Fibroblast of skin of right biceps (primary cell): ENCODE data around the gene FHOD3.

Experiments
- DNase-seq: peaks from one replicate; pipeline ENCODE4 v3.0.0-alpha.2; 2013

The FHOD3 gene

GRCh38 chr18:36561046-36561445 lies 263.5 kb downstream of the FHOD3 start:
- no peak for DNase-seq

- no peak for DNase-seq
Observed at GRCh38 chr18:36564841-36565240, 267.3 kb downstream of the FHOD3 start.

- no peak for DNase-seq
Observed at GRCh38 chr18:36567800-36568199, 270.3 kb downstream of the FHOD3 start.

- no peak for DNase-seq
Observed at GRCh38 chr18:36568487-36568886, 271.0 kb downstream of the FHOD3 start.

- peak; percentile 62 for DNase-seq
Observed at GRCh38 chr18:36572135-36572856, 274.8 kb downstream of the FHOD3 start.

- no peak for DNase-seq
Observed at GRCh38 chr18:36576339-36576738, 278.8 kb downstream of the FHOD3 start.

GRCh38 chr18:36578871-36579710 lies 281.6 kb downstream of the FHOD3 start:
- DNase-seq = peak; percentile 74

- peak; percentile 78 for DNase-seq
Observed at GRCh38 chr18:36580266-36580665, 282.8 kb downstream of the FHOD3 start.

GRCh38 chr18:36580874-36581750 lies 283.6 kb downstream of the FHOD3 start:
- DNase-seq = peak; percentile 90

- no peak for DNase-seq
Observed at GRCh38 chr18:36582988-36583745, 285.7 kb downstream of the FHOD3 start.

- peak; percentile 79 for DNase-seq
Observed at GRCh38 chr18:36589857-36590543, 292.5 kb downstream of the FHOD3 start.

- no peak for DNase-seq
Observed at GRCh38 chr18:36590621-36591580, 293.4 kb downstream of the FHOD3 start.

GRCh38 chr18:36592282-36592681 lies 294.8 kb downstream of the FHOD3 start:
- DNase-seq = peak; percentile 60

- DNase-seq = peak; percentile 38
Observed at GRCh38 chr18:36593001-36593400, 295.5 kb downstream of the FHOD3 start.

- DNase-seq = no peak
Observed at GRCh38 chr18:36593641-36594040, 296.1 kb downstream of the FHOD3 start.

GRCh38 chr18:36594621-36595020 lies 297.1 kb downstream of the FHOD3 start:
- DNase-seq = no peak

GRCh38 chr18:36595046-36595817 lies 297.7 kb downstream of the FHOD3 start:
- no peak for DNase-seq

- DNase-seq = no peak
Observed at GRCh38 chr18:36595818-36596215, 298.3 kb downstream of the FHOD3 start.

- DNase-seq = no peak
Observed at GRCh38 chr18:36597636-36598035, 300.1 kb downstream of the FHOD3 start.

GRCh38 chr18:36600548-36600947 lies 303.0 kb downstream of the FHOD3 start:
- no peak for DNase-seq
